ENCODE results near the gene C14orf180.

GRCh38 chr14:104562606-104563005, 17.0 kb upstream of the C14orf180 start:
- TF ChIP-seq EZH2 (optimal IDR thresholded peaks at IDR 0.05; ENCODE audit: low read depth, low read length), result no peak
- TF ChIP-seq CTCF (IDR thresholded peaks at IDR 0.05; ENCODE audit: low read length), result no peak

Data from MM.1S (cell line).